Activated naive CD8-positive, alpha-beta T cell treated with anti-CD3 and anti-CD28 coated beads, Interleukin-2, amount 50 U/mL, for 16 hours (primary cell): ENCODE measurements around the gene SLC8B1.

ENCODE experiments used
- DNase-seq: peaks from one replicate; pipeline ENCODE4 v3.0.0-alpha.2; 2020; ENCODE audit warnings: low read depth, low spot score

Gene SLC8B1

DNA sequence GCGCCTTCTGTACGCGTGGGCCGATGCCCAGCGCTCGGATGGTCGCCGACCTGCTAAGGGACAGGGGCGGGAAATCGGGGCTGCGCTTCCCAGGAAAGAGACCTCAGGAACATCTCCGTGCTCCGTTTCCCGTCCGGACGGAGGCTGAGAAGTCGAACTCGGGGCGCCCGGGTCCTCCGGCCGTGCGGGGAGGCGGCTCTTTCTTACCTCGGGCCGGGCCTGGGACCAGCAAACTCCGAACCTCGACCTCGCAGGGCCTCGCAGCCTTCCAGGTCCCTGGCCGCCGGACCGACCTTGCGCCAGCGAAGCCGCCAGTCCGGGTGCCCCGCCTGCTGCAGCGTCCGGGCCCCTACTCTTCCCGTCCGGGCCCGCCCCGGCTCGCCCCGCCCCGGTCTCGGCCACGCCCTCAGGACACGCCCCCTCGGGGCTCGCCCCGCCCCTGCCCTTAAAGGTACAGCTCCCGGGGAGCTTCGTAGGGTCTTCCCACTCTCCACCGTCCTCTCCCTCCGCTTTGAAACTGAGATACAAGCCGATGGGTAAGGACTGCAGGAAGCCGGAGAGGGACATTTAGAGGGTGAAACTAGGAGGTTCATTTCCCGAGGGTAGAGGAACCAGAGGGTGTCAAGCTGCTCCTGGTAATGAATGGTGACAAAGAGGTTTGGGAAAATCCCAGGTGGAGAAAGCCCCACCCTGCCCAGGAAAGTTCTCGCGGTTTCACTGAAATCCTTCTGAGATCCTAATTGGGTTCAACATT lies at the start of gene SLC8B1:
Gene SLC8B1 (minus strand): TSS at position 324 of the 754 bp plus-strand sequence. CDS start 2,231 bp downstream, outside the sequence.
- peak; percentile 71 for DNase-seq

DNA sequence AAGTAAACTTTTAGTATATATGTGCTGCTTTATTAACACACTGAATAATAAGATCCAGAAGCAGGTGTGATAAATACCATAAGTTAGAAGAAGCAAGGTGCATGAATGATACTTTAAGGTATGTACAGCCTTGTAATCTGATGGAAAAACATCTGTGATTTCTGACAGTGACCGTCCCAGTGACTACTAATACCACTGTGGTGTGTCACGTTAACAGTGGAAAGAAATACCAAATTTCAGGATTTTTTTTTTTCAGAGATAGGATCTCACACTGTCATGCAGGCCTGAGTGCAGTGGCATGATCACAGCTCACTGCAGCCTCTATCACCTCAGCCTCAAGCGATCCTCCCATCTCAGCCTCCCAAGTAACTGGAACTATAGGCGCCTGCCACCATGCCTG lies 47.3 kb upstream of the SLC8B1 start:
- DNase-seq = no peak

DNA sequence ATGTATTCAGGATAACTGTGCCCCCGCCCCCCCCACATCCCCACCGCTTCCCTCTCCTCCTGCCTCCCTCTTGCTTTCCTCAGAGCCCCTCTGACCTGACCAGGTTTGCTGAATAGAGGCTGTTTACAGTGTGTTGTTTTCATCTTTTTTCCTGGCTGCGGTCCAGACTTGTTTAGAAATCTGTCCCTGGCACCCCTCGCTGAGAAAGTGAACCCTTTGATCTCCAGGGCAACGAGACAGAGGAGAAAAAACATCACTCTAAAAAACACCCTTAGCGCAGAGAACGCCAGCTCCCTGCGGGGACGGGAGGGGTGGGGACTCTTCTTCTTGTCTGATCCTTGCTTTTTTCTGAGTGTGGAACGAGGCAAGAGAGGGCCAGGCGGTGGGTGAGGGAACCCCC lies 46.3 kb upstream of the SLC8B1 start:
- no peak for DNase-seq

DNA sequence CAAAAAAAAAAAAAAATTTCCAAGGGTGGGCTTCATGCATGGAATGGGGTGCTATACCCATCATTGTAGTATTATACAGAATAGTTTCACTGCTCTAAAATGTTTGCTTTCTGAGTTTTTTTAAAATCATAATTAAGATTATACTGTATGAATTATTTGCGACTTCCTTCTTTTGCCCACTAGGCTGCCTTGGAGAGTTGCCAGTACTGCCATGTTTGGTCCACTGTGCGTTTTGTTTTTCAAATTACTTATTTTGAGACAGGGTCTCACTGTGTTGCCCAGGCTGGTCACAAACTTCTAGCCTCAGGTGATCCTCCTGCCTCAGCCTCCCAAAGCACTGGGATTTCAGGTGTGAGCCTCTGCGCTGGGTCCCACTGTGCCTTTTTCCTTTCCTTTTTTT lies 43.4 kb upstream of the SLC8B1 start:
- DNase-seq = no peak

DNA sequence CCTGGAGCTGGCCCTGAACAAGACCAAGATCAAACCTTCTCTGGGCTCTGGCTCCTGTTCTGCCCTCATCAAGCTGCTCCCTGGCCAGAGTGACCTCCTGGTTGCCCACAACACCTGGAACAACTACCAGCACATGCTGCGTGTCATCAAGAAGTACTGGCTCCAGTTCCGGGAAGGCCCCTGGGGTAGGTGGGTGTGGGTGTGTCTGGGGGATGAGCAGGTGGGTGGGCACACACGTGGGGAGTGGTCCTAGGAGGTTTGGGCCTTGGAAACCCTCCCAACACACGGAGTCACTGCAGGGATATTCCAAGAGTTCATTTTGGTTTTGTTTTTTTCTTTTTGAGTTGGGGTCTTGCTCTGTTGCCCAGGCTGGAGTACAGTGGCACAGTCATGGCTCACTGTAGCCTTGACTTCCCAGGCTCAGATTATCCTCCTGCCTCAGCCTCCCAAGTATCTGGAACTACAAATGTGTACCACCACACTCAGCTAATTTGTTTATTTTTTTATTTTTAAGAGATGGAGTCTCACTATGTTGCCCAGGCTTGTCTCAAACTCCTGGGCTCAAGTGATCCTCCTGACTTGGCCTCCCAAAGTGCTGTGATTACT lies 40.0 kb upstream of the SLC8B1 start:
- no peak for DNase-seq

DNA sequence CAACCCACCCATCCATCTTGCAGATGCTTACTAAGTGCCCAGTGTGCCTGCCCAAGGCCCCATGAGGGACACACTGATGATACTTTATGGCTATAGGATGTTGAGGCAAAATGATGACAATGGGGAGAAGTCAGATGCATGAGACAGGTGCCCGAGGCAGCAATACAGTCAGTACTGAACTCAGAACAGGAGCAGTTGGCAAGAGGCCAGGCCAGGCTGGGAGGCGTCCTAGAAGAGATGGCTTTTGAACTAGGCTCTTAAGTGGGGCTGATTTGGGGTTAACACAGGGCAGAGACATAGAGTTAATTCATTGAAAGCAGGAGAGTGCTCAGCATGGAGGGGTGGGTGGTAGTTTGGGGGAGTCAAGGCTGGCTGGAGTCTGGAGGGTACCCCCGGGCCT lies 39.1 kb upstream of the SLC8B1 start:
- DNase-seq = no peak

DNA sequence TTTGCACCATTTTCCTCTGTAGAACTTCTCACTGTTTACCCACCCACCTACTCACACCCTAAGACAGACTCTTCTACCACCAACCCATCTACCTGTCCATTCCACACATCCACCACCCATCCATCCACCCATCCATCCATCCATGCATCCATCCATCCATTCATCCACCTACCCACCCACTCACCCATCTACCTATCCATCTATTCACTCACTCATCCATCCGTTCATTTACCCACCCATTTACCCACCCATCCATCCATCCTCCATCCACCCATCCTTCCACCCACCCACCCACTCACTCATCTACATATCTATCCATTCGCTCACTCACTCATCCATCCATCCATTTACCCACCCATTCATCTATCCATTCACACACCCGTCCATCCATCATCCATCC lies 38.5 kb upstream of the SLC8B1 start:
- no peak for DNase-seq

DNA sequence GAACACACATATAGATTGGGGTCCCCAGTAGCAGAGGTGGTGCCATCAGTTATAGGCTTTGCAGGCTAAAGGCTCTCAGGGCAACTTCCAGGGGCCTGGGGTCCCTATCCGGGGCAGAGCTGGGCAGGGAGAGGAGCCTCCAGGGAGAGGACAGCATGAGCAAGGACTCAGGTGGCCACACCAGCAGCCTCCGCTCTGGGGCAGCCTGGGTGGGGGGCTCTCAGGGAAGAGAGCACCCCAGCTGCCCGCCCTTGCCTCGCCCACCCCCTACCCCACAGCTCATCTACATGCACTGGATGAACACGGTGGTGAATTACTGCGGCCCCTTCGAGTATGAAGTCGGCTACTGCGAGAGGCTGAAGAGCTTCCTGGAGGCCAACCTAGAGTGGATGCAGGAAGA lies 37.5 kb upstream of the SLC8B1 start:
- DNase-seq = no peak

DNA sequence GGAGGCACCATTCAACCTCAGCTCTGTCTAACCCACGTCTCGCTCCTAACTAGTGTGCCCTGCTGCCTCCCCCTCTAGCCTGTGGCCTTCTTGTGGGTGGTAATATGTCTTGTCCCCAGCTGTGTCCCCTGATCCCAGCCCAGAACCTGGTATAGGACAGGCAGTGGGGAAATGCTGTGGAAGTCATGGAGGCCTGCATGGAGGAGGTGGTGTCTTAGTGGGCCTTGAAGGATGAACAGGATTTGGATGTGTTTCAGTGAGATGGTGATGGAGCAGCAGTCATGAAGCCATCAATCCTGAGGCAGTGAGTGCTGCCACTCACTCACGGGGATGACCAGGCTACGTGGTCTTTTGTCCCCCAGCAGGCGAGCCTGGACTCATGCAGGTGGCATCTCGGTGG lies 36.9 kb upstream of the SLC8B1 start:
- DNase-seq = no peak

DNA sequence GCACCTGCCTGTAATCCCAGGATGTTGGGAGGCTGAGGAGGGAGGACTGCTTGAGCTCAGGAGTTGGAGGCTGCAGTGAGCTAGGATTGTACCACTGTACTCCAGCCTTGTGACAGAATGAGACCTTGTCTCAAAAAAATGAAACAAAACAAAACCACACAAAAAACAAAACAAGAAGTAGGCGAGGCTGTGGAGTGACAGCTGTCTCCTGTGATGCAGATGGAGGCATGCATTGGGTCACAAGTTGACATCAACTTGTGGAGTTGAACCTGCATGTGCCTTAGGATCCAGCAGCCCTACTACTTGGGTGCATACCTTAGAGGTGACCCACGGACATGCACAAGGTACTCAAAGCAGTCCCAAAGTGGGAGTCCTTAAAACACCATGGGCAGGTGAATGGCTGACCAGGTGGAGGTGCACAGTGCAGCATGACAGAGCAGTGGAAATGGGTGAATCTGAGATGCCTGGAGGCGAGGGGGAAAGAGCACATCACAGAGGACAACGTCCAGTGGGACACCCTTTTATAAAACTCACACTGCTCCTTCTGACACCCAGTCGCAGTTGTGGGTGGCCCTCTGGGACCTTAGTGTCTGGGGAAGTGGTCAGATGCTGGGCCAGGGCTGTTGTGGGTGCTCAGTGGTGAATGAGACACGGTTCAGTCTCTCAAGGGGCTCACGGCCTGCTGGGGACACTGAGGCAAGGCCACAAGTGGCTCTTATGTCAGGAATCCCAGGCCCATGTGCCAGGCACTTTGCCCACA lies 36.2 kb upstream of the SLC8B1 start:
- no peak for DNase-seq

DNA sequence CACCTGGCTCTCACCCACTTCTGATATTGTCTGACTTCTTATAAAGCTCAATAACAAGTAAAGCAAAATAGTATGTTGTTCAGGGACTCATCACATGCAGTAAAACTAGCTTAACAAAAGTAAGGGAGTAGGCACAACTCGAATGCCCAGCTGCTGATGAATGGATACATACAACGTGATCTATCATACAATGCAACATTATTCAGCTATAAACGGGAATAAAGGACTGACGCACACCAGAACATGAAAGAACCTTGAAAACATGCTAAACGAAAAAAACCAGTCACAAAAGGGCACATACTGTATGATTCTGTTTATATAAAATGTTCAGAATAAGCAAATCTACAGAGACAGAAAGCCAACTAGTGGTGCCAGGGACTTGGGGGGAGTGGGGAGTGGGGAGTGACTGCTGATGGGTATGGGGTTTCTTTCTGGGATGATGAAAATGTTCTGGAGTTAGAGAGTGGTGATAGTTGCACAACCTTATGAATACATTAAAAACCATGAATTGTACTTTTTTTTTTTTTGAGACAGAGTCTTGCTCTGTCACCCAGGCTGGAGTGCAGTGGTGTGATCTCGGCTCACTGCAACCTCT lies 34.6 kb upstream of the SLC8B1 start:
- DNase-seq = no peak

DNA sequence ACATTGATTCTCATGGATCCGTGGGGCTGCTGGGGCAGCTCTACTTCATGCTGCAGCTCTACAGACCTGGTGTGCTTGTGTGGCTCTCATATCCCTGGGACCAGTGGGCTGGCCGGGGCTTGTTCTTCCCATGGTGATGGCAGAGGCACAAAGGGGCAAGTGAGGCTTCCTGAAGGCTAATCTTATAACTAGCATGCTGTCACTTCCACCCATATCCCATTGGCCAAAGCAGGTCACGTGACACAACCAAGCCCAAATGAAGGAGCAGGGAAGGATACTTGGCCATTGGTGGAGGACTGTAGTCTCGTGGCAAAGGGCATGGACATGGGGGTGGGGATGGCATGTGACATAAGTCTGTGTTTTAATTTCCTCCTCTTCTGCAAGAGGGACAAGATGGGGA lies 33.4 kb upstream of the SLC8B1 start:
- no peak for DNase-seq

DNA sequence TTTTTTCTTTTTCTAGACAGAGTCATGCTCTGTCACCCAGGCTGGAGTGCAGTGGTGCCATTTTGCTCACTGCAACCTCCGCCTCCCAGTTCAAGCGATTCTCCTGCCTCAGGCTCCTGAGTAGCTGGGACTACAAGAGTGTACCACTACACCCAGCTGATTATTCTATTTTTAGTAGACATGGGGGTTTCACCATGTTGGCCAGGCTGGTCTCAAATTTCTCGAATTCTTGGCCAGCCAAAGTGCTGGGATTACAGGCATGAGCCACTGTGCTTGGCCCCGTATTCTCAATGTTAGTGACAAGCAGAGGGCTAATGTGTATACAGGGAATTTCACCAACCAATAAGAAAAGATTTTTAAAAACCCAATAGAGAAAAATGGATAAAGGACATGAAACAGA lies 31.9 kb upstream of the SLC8B1 start:
- DNase-seq = no peak

DNA sequence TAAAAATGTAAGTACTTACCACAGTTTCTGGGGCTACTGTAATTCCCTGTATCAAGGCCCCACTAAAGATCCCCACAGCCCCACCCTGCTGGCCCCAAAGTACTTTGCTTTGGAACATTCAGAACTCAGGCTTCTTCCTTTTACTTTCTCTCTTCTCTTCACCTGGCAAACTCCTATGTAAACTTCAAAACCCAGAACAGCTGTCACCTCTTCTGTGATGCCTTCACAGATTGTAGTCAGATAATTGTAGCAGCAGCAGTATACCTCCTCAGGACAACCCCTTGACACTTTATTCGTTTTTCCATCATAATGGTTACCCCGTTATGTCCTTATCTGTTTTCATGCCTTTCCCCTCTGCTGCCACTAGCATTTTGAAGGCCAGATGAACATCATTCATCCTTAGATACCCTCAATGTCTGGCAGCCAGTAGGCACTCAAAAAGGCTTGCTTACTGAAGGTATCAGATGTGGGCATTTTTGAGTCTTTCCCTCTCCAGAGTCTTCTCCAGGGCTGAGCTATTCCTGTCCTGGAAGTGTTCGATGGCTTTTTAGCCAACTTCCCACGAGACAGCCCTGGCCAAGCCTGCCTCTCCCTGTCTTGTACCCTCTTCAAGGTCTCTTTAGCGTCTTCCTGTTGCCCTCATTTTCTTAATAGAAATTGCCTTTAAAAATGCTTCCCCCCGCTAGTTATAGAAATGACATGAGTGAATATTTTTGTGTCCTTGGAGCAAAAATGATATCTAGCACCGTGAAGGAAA lies 30.9 kb upstream of the SLC8B1 start:
- DNase-seq = no peak

DNA sequence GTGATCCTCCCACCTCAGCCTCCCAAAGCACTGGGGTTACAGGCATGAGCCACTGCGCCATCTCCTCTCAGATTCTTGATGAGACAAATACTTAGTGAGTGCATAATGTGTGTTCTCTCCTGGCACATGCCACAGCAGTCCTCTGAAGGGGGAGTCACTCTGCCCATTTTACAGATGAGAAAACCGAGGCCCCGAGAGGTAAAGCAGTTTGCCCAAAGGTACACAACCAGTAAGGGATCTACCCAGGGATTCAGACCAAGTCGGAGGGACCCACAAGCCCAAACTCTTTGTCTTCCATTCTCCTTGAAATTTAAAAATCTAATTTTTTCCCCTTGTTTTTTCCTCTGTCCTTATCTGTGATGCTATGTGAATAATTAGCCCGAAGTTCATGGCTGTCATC lies 29.8 kb upstream of the SLC8B1 start:
- no peak for DNase-seq

DNA sequence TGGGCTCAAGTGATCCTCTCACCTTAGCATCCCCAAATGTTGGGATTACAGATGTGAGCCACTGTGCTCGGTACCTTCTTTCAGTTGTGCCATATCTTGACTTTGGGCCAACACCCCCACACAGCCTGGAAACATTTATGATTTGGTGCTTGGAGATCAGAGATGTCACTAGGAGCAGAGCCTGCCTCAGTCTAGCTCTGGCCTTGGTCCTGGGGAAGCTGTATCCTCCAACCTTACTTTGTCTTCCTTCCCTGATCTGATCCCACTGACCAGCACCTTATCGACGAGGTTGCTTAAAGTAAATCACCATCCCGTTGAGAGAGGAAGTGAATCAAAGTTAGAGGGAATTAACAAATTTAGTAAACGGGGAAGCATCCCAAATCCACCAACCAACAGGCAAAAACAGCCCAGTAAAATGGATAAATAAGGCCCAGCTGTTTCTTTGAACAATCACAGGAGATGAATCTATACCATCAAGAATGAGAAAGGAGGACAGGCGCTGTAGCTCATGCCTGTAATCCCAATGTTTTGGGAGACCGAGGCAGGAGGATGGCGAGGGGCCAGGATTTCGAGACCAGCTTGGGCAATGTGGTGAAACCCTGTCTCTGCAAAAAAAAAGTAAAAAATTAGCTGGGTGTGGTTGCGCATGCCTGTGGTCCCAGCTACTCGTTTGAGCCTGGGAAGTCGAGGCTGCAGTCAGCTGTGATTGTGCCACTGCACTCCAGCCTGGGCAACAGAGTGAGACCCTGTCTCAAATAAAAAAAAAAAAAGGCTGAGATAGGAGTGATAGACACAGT lies 26.9 kb upstream of the SLC8B1 start:
- no peak for DNase-seq

DNA sequence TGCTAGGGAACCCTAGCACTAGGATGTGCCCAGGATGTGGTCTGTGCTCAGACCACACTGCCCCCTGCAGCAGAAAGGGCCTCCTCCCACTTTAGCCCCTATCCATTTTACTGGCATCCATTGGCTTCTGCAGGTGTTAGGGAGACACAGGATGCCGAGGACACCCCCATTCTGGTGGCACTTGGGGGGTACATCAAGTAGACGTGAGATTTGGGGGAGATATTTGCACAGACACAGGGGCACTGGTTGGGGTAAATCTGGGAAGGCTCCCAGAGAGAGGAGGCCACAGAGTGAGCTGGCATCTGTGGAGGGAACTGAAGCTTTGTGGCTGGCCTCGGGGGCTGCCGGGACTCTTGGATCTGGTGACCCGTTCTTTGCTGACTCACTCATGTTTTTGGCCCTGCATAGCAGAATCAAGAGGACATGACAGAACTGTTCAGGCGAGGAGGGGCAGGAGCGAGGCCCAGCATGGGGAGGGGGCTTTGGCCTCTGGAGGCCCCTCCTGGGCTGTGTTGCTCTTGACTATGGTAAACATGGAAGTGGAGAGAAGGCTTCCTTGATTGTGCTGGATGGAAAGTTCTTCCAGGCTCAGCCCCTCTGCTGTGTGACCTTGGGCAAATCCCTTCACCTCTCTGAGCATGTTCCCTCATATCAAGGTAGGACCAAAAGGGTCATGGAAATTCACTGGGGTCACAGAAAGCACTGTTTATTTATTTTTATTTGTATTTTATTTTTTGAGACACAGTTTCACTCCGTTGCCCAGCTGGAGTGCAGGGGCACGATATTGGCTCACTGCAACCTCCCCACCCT lies 25.2 kb upstream of the SLC8B1 start:
- no peak for DNase-seq

DNA sequence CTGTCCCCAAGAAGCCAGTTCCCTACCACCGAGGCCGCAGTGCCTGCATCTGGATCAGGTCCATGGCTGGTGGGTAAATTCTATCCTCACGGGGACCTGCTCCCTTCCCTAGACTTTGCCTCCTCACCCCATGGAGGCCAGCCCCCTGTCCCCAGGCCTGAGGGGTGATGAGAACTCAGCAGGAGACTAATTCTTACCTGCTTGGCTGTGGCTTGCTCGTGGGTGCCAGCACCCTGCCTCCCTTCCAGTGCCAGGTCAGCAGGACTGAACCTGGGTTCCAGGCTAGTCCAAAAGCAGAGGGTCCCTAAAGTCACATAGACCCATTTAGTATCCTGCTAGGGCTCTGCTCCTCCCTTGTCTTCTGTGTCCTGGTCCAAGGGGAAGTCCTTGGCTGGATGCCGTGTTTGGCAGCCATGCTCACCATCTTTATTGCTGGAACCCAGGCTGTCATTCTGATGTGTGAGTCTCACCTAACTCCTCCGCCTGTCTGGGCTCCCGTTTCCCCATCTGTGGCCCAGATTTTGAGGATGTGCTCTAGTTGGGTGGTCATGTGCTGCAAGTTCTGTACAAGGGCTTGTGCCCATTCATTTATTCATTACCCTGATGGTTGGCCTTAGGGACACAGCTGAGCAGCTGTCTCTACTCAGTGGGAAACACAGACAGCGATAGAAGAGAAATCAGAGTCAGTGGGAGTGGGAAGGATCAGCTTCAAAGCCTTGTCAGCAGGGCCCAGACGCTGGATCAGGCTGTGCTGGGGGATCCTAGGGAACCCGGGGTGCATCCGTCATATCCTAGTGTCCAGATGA lies 24.4 kb upstream of the SLC8B1 start:
- DNase-seq = no peak
